ENCODE results near the gene EMC8.

DNA sequence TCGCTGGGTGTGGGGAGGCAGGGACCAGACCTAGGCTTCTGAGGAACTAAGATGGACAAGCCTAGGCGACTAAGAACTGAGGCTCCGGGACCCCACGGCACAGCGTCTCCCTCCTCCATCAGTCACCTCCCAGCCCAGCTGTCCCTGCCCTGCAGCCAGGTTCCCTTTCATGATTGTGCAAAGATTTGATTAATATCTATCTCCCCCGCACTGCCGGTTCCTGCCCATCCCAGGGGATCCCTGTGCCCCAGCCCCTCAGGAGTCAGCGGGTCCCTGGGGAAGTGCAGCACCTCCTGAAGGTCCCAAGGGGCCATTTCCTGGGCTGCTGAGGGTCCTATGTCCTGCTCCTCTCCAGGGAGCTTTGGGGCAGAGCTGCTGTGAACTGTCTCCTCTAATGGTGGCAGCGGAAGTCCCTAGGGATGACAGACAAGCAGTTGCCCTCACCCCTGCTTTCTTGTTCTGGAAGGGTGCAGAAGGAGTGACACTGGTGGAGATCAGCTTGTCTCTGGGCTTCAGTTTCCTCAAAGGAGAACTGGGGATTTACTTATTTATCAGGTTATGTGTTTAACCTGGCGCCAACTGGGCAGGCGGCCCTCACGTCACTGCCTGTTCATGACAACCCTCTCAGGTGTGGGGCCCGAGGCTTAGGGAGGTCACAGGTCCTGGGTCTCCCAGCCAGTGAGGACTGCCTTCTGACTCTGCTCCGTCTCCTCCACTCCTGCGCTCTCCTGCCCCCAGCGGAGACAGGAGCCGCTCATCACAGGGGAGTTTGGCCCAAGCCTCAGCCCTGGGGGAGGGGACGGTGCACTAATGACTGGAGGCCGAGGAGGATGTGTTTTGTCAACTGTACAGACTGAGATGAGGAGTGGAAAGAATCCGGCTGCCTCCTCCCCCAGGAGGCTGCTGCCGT is 46.6 kb downstream of the EMC8 start:
- TF ChIP-seq GATA1 (IDR thresholded peaks at IDR 0.05; ENCODE audit: low read depth, low read length) (no peak), POLR2A (IDR thresholded peaks at IDR 0.05; ENCODE audit: low read length) (no peak)
